OCI-LY3 (cell line): Measurements from ENCODE around the gene GPR37L1.

Experiments used
- H2AFZ ChIP-seq: fragments of 200-600, 300-600 bp; shearing (Covaris generic); 2 replicates; pipeline ENCODE4 v1.6.0; 2014; ENCODE audit warnings: antibody characterized with exemption, low read depth, low read length
- H3K27ac ChIP-seq: fragments of 200-600, 300-600 bp; sonication (generic); 2 replicates; pipeline ENCODE4 v1.5.1; 2014; ENCODE audit warnings: mild to moderate bottlenecking, low read length, moderate library complexity, mixed read lengths
- H3K27me3 ChIP-seq: fragments of 200-600, 300-600 bp; sonication (generic); 2 replicates; pipeline ENCODE4 v1.6.1; 2014; ENCODE audit warnings: low read depth, low read length, mixed read lengths
- H3K36me3 ChIP-seq: fragments of 200-600, 300-600 bp; sonication (generic); replicated peaks from 2 replicates; pipeline ENCODE3; 2014; ENCODE audit warnings: low read depth, low read length, mixed read lengths
- H3K4me1 ChIP-seq: fragments of 300-600, 200-600 bp; sonication (generic); 2 replicates; pipeline ENCODE4 v1.6.1; 2014; ENCODE audit warnings: low read length, mixed read lengths
- H3K4me2 ChIP-seq: fragments of 200-600, 300-600 bp; sonication (generic); 2 replicates; pipeline ENCODE4 v1.6.1; 2014; ENCODE audit warnings: low read length, mixed read lengths
- H3K4me3 ChIP-seq: fragments of 300-600, 200-600 bp; sonication (generic); 2 replicates; pipeline ENCODE4 v1.5.1; 2014; ENCODE audit warnings: antibody characterized with exemption, mild to moderate bottlenecking, low read length, moderate library complexity
- H3K79me2 ChIP-seq: fragments of 300-600, 200-600 bp; shearing (Covaris generic); 2 replicates; pipeline ENCODE4 v1.6.1; 2014; ENCODE audit warnings: mild to moderate bottlenecking, low read length, mixed read lengths
- H3K9ac ChIP-seq: fragments of 300-600, 200-600 bp; shearing (Covaris generic); 2 replicates; pipeline ENCODE4 v1.6.0; 2014; ENCODE audit warnings: mild to moderate bottlenecking, low read length, moderate library complexity
- H3K9me3 ChIP-seq: fragments of 200-600, 300-600 bp; shearing (Covaris generic); 2 replicates; pipeline ENCODE4 v1.6.1; 2014; ENCODE audit warnings: low read length, mixed read lengths; ENCODE audit not compliant: insufficient read depth
- H4K20me1 ChIP-seq: fragments of 200-600, 300-600 bp; sonication (generic); 2 replicates; pipeline ENCODE4 v1.6.1; 2016; ENCODE audit warnings: low read length, mixed read lengths; ENCODE audit not compliant: insufficient read depth
- CTCF ChIP-seq: fragments of 200-600, 300-600 bp; sonication (generic); IDR thresholded peaks from 2 replicates; pipeline ENCODE4 v1.5.1; 2014; ENCODE audit warnings: antibody characterized with exemption, low read length, low read depth
- EZH2phosphoT487 ChIP-seq: fragments of 200-600 bp; shearing (Covaris generic); IDR thresholded peaks from 2 replicates; pipeline ENCODE4 v1.6.1; 2018; ENCODE audit warnings: antibody characterized with exemption, mixed run types, low read depth

Gene GPR37L1

GRCh38 chr1:202182040-202182877 lies 59.5 kb downstream of the GPR37L1 start:
- Histone ChIP-seq H2AFZ (no peak overlapping the region), H3K9ac (no peak overlapping the region), H3K27me3 (peaks cover 37% of the 10 kb centered on the region), H3K4me3 (no peak overlapping the region), H3K36me3 (no peaks in the 10 kb centered on the region), H4K20me1 (no peaks in the 10 kb centered on the region), H3K4me1 (peaks cover 25% of the 10 kb centered on the region), H3K79me2 (no peaks in the 10 kb centered on the region), H3K27ac (no peak overlapping the region), H3K9me3 (no peaks in the 10 kb centered on the region), H3K4me2 (no peak overlapping the region)
- TF ChIP-seq CTCF: no peak
- no peak for TF ChIP-seq EZH2phosphoT487
